Muscle of arm (tissue), 12 donors: ENCODE data around the gene LUC7L2. TPM values are rescaled to one million over a fixed set of nuclear protein-coding genes. Genes with fewer than 3 reads are reported as not detected.
"Not testable (repeated sequence)": the region's sequence is repeated elsewhere in the genome, so short reads cannot be mapped to it uniquely, and the experiment has no call there.

Experiments
- DNase-seq: peaks from one replicate; pipeline ENCODE4 v3.0.0-alpha.2; 2013
- polyA plus RNA-seq, 12 donors: library from polyadenylated mRNA; unstranded; fragments of 120-200 nt; gene quantifications; one replicate each; pipeline ENCODE4 v1.2.1, GENCODE V29; 2013; ENCODE audit not compliant: insufficient read length in 12 of 12

The LUC7L2 gene
- polyA plus RNA-seq, 12 donors = 51.6 to 149 (median 79.0) TPM; not detected in 1

DNA sequence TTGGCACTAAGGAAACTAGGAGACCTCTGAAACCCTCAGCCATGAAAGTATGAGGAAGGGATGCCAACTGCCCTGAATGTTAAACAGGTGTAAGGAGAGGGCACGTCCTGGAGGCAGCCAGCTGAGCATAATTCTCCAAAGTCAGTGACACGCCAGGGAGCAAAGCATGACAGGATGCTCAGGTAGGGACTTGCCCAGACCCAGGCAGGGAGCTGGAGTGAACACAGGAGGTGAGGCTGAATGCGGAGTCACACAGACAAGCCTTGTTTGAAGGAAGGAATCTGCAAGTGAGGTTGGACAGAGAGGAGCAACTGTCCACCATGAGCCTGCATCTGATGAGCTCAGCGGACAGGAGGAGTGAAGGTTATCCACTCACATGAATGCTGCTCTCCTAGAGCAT lies 82.3 kb downstream of the LUC7L2 start:
- DNase-seq = no peak

DNA sequence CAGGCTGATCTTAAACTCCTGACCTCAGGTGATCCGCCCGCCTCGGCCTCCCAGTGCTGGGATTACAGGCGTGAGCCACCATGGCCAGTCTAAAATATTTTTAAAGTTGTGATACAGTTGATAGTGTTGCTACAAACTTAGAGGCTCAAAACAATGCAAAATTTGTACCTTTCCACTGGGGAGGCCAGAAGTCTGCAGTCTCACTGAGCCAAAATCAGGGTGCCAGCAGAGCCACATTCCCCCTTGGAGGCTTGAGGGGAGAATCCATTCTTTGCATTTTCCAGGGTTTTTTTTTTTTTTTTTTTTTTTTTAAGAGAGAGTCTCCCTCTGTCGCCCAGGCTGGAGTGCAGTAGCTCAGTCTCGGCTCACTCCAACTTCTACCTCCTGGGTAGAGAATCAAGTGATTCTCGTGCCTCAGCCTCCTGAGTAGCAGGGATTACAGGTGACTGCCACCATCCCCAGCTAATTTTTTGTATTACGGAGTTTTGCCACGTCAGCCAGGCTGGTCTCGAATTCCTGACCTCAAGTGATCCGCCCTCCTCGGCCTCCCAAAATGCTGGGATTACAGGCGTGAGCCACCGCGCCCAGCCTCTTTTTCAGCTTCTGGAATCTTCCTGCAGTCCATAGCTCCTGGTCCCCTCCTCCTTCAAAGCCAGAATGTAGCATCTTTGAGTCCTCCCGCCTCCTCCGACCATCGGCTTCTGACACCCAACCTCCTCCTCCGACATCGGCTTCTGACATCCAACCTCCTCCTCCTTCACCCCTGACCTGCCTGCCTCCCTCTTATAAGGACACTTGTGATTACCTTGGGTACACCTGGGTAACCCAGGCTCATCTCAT lies 86.6 kb downstream of the LUC7L2 start:
- no peak for DNase-seq

DNA sequence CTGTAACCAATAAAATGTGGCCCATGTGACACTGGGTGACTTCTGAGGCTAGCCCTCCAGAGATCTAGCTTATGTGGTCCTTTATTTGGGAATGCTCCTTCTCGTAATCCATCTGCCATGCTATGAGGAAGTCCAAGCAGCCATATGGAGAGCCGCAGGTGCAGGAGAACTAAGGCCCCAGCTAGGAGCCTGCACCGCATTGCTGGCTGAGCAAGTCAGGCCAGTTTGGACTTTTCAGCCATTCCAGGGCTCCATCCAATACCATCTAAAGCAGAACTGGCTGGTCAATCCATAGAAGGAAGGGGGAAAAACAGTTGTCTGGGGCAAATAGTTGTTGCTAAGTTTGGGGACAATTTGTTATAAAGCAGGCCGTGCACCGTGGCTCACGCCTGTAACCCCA lies 91.2 kb downstream of the LUC7L2 start:
- DNase-seq = no peak

DNA sequence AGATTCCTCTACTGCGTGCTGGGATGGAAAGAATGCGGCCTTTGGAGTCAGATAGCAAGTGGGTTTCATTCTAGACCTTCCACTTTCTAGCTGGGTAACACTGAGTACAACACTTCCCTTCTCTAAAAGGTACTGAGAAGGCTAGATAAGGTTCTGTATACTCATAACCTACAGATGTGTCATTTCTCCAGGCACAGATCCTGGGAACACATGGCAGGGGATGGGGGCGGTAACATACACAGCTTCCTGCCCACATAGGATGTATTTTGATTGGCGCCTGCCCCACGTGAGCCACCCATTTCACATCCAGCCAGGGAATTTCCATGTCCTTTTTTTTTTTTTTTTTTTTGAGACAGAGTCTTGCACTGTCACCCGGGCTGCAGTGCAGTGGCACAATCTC lies 91.9 kb downstream of the LUC7L2 start:
- DNase-seq = no peak

DNA sequence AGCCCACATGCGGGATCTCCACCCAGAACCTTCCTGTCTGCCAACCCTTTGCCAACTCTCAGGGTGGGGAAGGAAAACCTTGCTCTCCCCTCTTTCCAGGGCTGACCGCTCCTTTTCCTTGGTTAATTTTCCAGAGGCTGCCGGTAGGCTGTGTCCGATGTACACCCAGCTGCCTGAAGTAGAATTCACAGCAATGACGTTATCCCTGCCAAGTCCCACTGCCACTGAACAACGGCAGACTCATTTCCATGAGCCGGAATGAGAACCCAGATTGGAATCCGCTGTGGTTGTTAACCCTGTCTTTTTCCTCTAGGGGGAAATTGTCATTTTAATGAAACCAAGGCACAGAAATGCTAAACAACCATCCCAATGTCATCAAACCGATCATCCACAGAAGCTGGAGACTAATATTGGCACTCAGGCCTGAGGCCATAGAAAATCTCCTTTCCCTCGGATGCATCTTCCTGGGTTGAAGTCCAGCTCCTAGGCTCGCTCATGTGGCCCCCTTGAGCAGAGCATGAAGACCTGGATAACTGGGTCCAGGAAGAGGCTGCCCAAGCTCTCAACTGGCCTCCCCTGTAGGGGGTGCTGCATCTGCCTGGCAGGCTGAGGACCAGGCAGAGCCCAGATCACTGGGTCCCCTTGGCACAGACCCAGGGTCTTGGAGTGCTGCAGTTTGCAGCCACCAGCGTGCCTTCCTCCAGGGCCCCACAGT lies 93.4 kb downstream of the LUC7L2 start:
- DNase-seq = no peak

DNA sequence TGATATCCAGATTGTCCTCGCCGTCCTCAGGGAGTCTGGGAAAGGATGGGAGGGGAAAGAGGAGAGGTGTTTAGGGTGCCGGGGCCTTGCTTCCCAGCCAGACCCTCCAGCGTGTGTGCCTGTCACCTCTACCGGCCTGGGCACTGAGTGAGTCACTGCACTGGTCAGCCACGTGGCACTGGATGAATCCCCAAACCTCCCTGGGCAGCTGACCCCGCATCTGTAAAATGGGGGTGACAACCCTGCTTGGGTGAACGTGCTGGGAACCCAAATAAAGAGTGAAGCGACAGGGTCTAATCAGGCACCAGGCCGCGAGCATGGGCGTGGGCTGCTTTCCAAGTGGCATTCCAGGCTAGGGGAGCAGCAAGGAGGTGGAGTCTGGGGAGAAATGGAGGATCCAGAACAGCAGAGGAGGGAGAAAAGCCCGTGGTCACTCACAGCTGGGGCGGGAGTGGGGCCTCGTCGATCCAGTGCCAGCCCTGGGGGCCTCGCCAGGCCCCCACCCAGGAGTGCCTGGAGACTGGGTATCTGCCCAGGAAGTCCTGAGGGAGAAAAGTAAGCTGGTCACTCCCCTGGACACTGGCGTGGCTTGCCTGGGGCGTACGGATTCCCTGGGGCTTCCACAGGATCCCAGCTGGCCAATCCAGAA lies 94.1 kb downstream of the LUC7L2 start:
- DNase-seq = no peak

DNA sequence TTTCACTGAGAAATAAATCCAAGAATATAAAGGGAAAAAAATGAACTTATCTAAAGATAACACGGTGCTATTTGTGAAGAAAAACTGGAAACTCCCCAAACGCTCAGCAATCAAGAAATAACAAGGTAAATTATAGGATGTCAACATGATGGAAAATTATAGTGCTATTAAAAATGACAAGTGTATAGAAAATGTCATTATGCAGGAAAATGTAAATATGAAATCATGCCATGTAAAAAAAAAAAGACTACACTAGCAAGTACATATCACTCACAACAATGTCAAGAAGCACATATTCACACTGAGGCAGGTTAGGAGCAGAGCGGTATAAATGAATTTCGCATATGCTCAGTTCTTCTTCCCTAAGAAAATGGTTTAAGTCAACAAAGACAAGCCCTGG lies 96.1 kb downstream of the LUC7L2 start:
- no peak for DNase-seq

DNA sequence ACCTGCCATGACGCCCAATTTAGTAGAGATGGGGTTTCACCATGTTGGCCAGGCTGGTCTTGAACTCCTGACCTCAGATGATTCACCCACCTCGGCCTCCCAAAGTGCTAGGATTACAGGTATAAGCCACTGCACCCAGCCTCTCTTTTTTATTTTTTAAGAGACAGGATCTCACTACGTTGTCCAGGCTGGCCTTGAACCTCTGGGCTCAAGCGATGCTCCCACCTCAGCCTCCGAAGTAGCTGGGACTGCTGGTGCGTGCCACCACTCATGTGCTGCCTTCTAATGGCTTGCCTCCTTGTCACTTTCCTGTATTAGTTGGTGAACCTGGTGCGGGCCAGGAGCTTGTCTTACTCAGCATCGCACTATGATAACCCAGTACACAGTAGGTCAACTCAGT lies 96.8 kb downstream of the LUC7L2 start:
- no peak for DNase-seq

DNA sequence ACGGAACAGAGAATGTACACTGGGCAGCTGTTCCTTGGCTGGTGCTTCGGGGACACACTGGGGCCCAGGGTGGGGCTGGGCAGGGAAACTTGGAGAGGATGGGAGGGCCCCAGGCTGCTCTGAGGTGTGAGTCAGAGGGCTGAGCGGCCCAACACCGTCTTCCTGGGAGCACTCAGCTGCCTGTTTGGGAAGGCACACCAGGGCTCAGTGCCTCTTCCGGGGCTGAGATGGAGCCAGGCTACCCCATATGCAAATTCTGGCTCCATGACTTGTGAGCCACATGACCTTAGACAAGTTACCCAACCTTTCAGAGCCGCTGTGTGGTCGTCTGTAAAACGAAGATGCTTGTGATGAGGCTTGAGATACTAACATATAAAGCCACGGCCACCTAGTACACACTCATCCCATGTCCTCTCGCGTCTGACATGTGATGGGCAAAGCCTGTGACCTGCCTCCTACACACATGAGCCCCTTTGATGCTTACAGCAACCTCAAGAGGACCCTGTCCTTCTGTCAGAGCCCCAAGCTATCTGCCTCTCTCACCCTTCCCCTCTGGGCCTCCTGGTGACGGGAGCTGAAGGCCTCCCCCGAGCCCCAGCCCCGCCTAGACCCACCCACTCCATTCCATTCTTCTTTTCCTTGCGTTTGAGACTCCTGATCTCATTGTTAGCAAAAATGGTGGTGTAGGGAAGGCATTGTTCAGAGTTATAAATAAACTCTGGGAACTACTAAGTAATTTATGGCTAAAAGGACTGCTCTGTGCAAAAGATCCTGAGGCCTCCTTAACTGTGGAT lies 97.7 kb downstream of the LUC7L2 start:
- no peak for DNase-seq

DNA sequence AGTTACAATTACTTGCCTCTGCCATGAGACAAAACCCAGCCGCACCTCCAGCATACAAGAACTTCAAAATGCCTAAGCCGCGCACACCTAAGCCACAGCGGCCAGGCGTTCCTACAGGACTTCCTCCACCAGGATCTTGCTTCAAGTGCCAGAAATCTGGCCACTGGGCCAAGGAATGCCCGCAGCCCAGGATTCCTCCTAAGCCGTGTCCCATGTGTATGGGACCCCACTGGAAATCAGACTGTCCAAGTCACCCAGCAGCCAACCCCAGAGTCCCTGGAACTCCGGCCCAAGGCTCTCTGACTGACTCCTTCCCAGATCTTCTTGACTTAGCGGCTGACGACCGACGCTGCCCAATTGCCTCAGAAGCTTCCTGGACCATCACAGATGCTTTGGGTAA lies 103.7 kb downstream of the LUC7L2 start:
- DNase-seq = not testable (repeated sequence)

DNA sequence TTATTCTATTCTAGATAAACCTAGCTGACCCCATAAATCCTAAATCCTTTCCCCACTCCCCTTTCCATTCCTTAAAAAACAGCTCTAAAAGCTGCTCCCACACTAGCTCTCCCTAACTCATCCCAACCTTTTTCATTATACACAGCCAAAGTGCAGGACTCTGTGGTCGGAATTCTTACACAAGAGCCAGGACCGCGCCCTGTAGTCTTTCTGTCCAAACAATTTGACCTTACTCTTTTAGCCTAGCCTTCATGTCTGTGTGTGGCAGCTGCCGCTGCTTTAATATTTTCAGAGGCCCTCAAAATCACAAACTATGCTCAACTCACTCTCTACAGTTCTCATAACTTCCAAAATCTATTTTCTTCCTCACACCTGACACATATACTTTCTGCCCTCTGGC lies 104.8 kb downstream of the LUC7L2 start:
- not testable (repeated sequence) for DNase-seq

DNA sequence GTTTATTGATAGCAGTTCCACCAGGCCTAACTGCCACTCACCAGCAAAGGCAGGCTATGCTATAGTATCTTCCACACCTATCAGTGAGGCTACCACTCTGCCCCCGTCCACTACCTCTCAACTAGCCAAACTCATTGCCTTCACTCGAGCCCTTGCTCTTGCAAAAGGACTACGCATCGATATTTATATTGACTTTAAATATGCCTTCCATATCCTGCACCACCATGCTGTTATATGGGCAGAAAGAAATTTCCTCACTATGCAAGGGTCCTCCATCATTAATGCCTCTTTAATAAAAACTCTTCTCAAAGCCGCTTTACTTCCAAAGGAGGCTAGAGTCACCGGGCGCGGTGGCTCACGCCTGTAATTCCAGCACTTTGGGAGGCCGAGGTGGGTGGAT lies 105.4 kb downstream of the LUC7L2 start:
- not testable (repeated sequence) for DNase-seq

DNA sequence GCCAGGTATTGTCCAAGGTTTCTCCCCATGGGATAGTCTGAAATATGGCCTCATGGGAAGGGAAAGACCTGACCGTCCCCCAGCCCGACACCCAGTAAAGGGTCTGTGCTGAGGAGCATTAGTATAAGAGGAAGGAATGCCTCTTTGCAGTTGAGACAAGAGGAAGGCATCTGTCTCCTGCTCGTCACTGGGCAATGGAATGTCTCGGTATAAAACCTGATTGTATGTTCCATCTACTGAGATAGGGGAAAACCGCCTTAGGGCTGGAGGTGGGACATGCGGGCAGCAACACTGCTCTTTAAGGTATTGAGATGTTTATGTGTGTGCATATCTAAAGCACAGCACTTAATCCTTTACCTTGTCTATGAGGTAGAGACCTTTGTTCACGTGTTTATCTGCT lies 108.0 kb downstream of the LUC7L2 start:
- DNase-seq = not testable (repeated sequence)

DNA sequence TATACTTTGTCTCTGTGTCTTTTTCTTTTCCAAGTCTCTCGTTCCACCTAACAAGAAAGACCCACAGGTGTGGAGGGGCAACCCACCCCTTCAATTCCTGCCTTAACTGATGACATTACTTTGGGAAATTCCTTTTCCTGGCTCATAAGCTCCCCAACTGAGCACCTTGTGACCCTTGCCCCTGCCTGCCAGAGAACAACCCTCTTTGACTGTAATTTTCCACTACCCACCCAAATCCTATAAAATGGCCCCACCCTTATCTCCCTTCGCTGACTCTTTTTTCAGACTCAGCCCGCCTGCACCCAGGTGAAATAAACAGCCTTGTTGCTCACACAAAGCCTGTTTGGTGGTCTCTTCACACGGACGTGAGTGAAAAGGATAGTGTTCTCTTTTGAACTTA lies 108.6 kb downstream of the LUC7L2 start:
- not testable (repeated sequence) for DNase-seq

DNA sequence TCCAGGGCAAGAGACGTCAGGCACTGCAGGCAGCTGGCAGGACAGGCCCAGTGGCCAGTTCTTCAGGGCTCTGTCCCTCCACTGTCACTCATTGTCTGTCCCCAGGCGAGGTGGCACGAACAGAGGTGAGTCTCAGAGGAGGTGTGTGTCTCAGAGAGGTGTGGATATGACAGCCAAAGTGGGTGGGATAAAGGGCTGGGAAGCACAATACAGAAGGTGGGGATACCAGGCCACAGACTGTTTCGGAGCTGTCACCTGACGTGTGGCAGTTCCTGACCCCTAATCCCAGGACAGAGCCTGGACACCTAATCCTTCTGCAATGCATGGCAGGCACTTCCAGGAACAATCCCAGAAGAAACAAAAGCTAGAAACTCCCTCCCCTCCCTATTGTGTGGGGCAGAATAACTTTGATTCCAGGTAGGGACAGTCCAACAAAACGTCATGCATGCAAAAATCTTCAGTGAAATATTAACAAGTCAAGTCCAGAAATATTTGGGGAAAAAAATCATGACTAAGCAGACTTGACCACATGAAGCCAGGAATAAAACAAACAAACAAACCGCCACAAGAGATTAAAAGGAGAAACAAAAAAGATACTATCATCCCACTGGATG lies 112.2 kb downstream of the LUC7L2 start:
- no peak for DNase-seq

Other genes with a start within 250 kb of the LUC7L2 start
- 10 to 100 TPM in 7 of 12 donors, 1 to 10 TPM in 4, not detected in 1; 7.9 to 18.5 (median 11.5) TPM for gene UBN2, start 128.7 kb upstream of the LUC7L2 start, polyA plus RNA-seq
- 10 to 100 TPM in 9 of 12 donors, 1 to 10 TPM in 1, not detected in 2; 5.3 to 23.6 (median 18.2) TPM for gene FMC1, start 18.6 kb upstream of the LUC7L2 start, polyA plus RNA-seq
- 1 to 10 TPM in 2 of 12 donors, under 1 TPM in 1, not detected in 9; 0.61 to 4.4 (median 1.1) TPM for gene KLRG2, start 123.8 kb downstream of the LUC7L2 start, polyA plus RNA-seq
- 1 to 10 TPM in 10 of 12 donors, not detected in 2; 1.2 to 3.4 (median 1.8) TPM for gene CLEC2L, start 163.8 kb downstream of the LUC7L2 start, polyA plus RNA-seq